Measurements from ENCODE around the gene WNT5B.
"Not testable (repeated sequence)": the region's sequence is repeated elsewhere in the genome, so short reads cannot be mapped to it uniquely, and the experiment has no call there.

Gene WNT5B

GRCh38 chr12:1692895-1693610 is 64.0 kb downstream of the WNT5B start:
- no peak for DNase-seq

- not testable (repeated sequence) for DNase-seq
Observed at GRCh38 chr12:1695097-1695496, 66.1 kb downstream of the WNT5B start.

- no peak for DNase-seq
Observed at GRCh38 chr12:1695886-1696670, 67.0 kb downstream of the WNT5B start.

- DNase-seq, result no peak
Observed at GRCh38 chr12:1696800-1697199, 67.8 kb downstream of the WNT5B start.

Data from NCI-H2029 (cell line).